ENCODE measurements around the gene USP47.

GRCh38 chr11:11856638-11857037 is 14.9 kb downstream of the USP47 start:
- no peak for TF ChIP-seq POLR2A (IDR thresholded peaks at IDR 0.05; ENCODE audit: extremely low read depth, insufficient read length)
- no peak for TF ChIP-seq CTCF (IDR thresholded peaks at IDR 0.05; ENCODE audit: low read depth, low read length)
- TF ChIP-seq MAX (IDR thresholded peaks at IDR 0.05; ENCODE audit: low read depth, low read length): no peak
- TF ChIP-seq MYC (IDR thresholded peaks at IDR 0.05; ENCODE audit: low read depth, low read length): no peak
